Endothelial cell of umbilical vein (primary cell): ENCODE results near the gene EPC2. TPM values are rescaled to one million over a fixed set of nuclear protein-coding genes. Genes with fewer than 3 reads are reported as not detected.

ENCODE experiments used
- BruUV-seq: library from RNA; stranded (reverse); fragments of 400-500 nt; replicated peaks from 2 replicates; lab custom pipeline; 2021; lab: Mats Ljungman, UMichigan
- CTCF ChIA-PET: fragments of 300-600, 350-600 bp; sonication (Branson Sonifier 250); formaldehyde crosslinking; loops from one replicate; lab custom pipeline; 2021; ENCODE audit warnings: antibody characterized with exemption, inconsistent platforms; lab: Charles Lee
- POLR2A ChIA-PET: fragments of 300-600, 350-600 bp; sonication (Branson Sonifier 250); formaldehyde crosslinking; loops from one replicate; lab custom pipeline; 2021; ENCODE audit warnings: antibody characterized with exemption, inconsistent platforms; lab: Charles Lee
- DNase-seq: peaks from one replicate; pipeline ENCODE4 v3.0.0-alpha.2; 2011; ENCODE audit warnings: low read depth, low spot score
- FAIRE-seq: peaks from 2 replicates; lab custom pipeline; 2011; peaks lifted over from hg19 to GRCh38; lab: Jason Lieb, UNC
- H2AFZ ChIP-seq: 2 replicates; pipeline ENCODE4 v1.6.0; 2012; ENCODE audit warnings: low read depth, low read length, control low read depth, inconsistent platforms
- H3K27ac ChIP-seq: 2 replicates; pipeline ENCODE4 v1.5.1; 2011; ENCODE audit warnings: low read depth, mild to moderate bottlenecking, control low read depth, low read length, moderate library complexity; ENCODE audit not compliant: insufficient read depth
- H3K27me3 ChIP-seq, 2 experiments: 2 replicates each; pipeline versions ENCODE4 v1.6.0 to v1.6.1; 2011; ENCODE audit warnings: low read length in 2 of 2, mixed read lengths in 1 of 2; ENCODE audit not compliant: control insufficient read depth in 2 of 2, insufficient read depth in 2 of 2
- H3K36me3 ChIP-seq, 2 experiments: 2 replicates in 1 of 2; 3 replicates in 1 of 2; pipeline ENCODE4 v1.5.1; 2011; ENCODE audit warnings: low read length in 2 of 2, mild to moderate bottlenecking in 1 of 2, moderate library complexity in 1 of 2; ENCODE audit not compliant: control insufficient read depth in 2 of 2, insufficient read depth in 2 of 2; ENCODE audit errors: extremely low read depth in 1 of 2
- H3K4me1 ChIP-seq: 3 replicates; pipeline ENCODE4 v1.5.1; 2011; ENCODE audit warnings: mild to moderate bottlenecking, low read length; ENCODE audit not compliant: control insufficient read depth, insufficient read depth; ENCODE audit errors: extremely low read depth
- H3K4me2 ChIP-seq: 2 replicates; pipeline ENCODE4 v1.6.1; 2011; ENCODE audit warnings: low read length, control low read depth, mixed read lengths; ENCODE audit not compliant: insufficient read depth
- H3K4me3 ChIP-seq, 3 experiments: fragments of 200-600 bp in 1 of 3; sonication (generic), shearing (Covaris generic) in 1 of 3; replicated peaks in 1 of 3; 2 replicates each; pipeline ENCODE4 v1.5.1; 2011 to 2016; ENCODE audit warnings: control low read depth in 3 of 3, low read length in 3 of 3, mild to moderate bottlenecking in 2 of 3, inconsistent platforms in 1 of 3, low read depth in 1 of 3, moderate library complexity in 1 of 3; ENCODE audit not compliant: insufficient read depth in 1 of 3
- H3K79me2 ChIP-seq: 2 replicates; pipeline ENCODE4 v1.6.0; 2012; ENCODE audit warnings: low read length, inconsistent platforms; ENCODE audit not compliant: control insufficient read depth, insufficient read depth
- H3K9ac ChIP-seq: replicated peaks from 2 replicates; pipeline ENCODE3; 2011; ENCODE audit warnings: low read length, control low read depth; ENCODE audit not compliant: insufficient read depth; ENCODE audit errors: extremely low read depth
- H3K9me1 ChIP-seq: replicated peaks from 3 replicates; pipeline ENCODE4 v1.6.0; 2011; ENCODE audit warnings: mild to moderate bottlenecking, low read length; ENCODE audit not compliant: control insufficient read depth, insufficient read depth; ENCODE audit errors: extremely low read depth
- H3K9me3 ChIP-seq: replicated peaks from 2 replicates; pipeline ENCODE4 v1.5.1; 2012; ENCODE audit warnings: low read length, inconsistent platforms; ENCODE audit not compliant: control insufficient read depth, insufficient read depth
- H4K20me1 ChIP-seq: replicated peaks from 2 replicates; pipeline ENCODE3; 2011; ENCODE audit warnings: mild to moderate bottlenecking, low read length; ENCODE audit not compliant: control insufficient read depth, insufficient read depth; ENCODE audit errors: extremely low read depth
- CTCF ChIP-seq, 2 donors: IDR thresholded peaks; 1 replicate in 1 of 2; 2 replicates in 1 of 2; pipeline ENCODE4 v1.5.1; 2011; ENCODE audit warnings: low read length in 2 of 2, mild to moderate bottlenecking in 2 of 2, moderate library complexity in 2 of 2, control low read depth in 1 of 2, inconsistent platforms in 1 of 2, low read depth in 1 of 2; ENCODE audit not compliant: insufficient read depth in 1 of 2; ENCODE audit errors: extremely low read depth in 1 of 2
- EZH2 ChIP-seq: IDR thresholded peaks from 2 replicates; pipeline ENCODE4 v1.6.1; 2012; ENCODE audit warnings: borderline replicate concordance, low read depth, mild to moderate bottlenecking, moderate library complexity, low read length, inconsistent platforms; ENCODE audit not compliant: severe bottlenecking
- FOS ChIP-seq: IDR thresholded peaks from 2 replicates; pipeline ENCODE4 v1.6.1; 2011; ENCODE audit warnings: mild to moderate bottlenecking, low read length, moderate library complexity, borderline replicate concordance; ENCODE audit not compliant: insufficient read depth
- GATA2 ChIP-seq: IDR thresholded peaks from 2 replicates; pipeline ENCODE4 v1.7.0; 2011; ENCODE audit warnings: low read depth, mild to moderate bottlenecking, moderate library complexity, mixed read lengths, low read length; ENCODE audit not compliant: insufficient read length, insufficient read depth
- JUN ChIP-seq: IDR thresholded peaks from 2 replicates; pipeline ENCODE4 v1.6.1; 2011; ENCODE audit warnings: borderline replicate concordance, low read depth; ENCODE audit not compliant: insufficient read length, insufficient read depth
- MAX ChIP-seq: IDR thresholded peaks from 2 replicates; pipeline ENCODE4 v1.6.1; 2011; ENCODE audit not compliant: insufficient read depth, insufficient read length
- MYC ChIP-seq: IDR thresholded peaks from one replicate; pipeline ENCODE4 v1.6.1; 2011; ENCODE audit warnings: mild to moderate bottlenecking, low read depth, low read length
- POLR2A ChIP-seq: IDR thresholded peaks from 2 replicates; pipeline ENCODE4 v1.6.1; 2012; ENCODE audit warnings: low read depth, mild to moderate bottlenecking, control low read depth, low read length
- POLR2AphosphoS5 ChIP-seq: IDR thresholded peaks from 2 replicates; pipeline ENCODE4 v1.6.1; 2012; ENCODE audit warnings: low read depth, mild to moderate bottlenecking, control low read depth, low read length, moderate library complexity; ENCODE audit not compliant: insufficient read depth
- dilution Hi-C: fragments of 300-500 bp; cut with MboI; formaldehyde crosslinking; loops from one replicate; pipeline ENCODE4 v1.15.0; 2019; ENCODE audit warnings: low sequenced_read_pairs; ENCODE audit not compliant: extremely low pct_ligation_motif_present
- intact Hi-C: fragments of 100-400 bp; cut with micrococcal nuclease; formaldehyde crosslinking; loops from one replicate; pipeline ENCODE4 v1.10.0; 2022
- polyA plus RNA-seq, 4 experiments: library from polyadenylated mRNA; depleted of rRNA in 3 of 4; stranded (reverse) in 3 of 4; unstranded in 1 of 4; fragments of >200 nt; gene quantifications; 2 replicates each; pipeline versions ENCODE4 v1.2.1 to v1.2.3, GENCODE V29; 2011 to 2012; ENCODE audit warnings: missing spikeins in 1 of 4
- total RNA-seq: library from RNA; stranded (reverse); gene quantifications from 2 replicates; pipeline ENCODE4 v1.2.3, GENCODE V29; 2021

EPC2 gene
- total and polyA plus RNA-seq, 2 donors (not counting 3 experiments of a cell fraction or from before 2014, with no cell fraction given), result 15.1 to 25.2 TPM

- no peak overlapping the region for H3K4me3 ChIP-seq
- dilution Hi-C loops (no loop called here), intact Hi-C loops (no loop called here)
- TF ChIP-seq EZH2 (no peak), MAX (no peak), POLR2AphosphoS5 (no peak), POLR2A (no peak), JUN (no peak)
- no peaks in the 10 kb centered on the region for H3K9me1 ChIP-seq
- H2AFZ ChIP-seq, result no peak overlapping the region
- H3K9ac ChIP-seq, result no peak overlapping the region
- H4K20me1 ChIP-seq, result no peaks in the 10 kb centered on the region
- H3K9me3 ChIP-seq, result no peaks in the 10 kb centered on the region
- peaks cover 3% of the 10 kb centered on the region for H3K79me2 ChIP-seq
- FAIRE-seq (no peak), DNase-seq (no peak)
- no peak overlapping the region for H3K27ac ChIP-seq
- no peaks in the 10 kb centered on the region for H3K4me1 ChIP-seq
- H3K27me3 ChIP-seq, result no peaks in the 10 kb centered on the region
- ChIA-PET CTCF (no interaction called here), POLR2A (no interaction called here)
- no TSS peak for BruUV-seq
- H3K4me2 ChIP-seq, result no peak overlapping the region
- H3K36me3 ChIP-seq, result peaks cover 0 to 3% of the 10 kb centered on the region in 2 experiments
Measured at GRCh38 chr2:148764815-148765214, 120.3 kb downstream of the EPC2 start.

GRCh38 chr2:148770047-148770446 is 125.5 kb downstream of the EPC2 start:
- no peak overlapping the region for H3K4me2 ChIP-seq
- DNase-seq (no peak), FAIRE-seq (no peak)
- TF ChIP-seq JUN (no peak), MYC (no peak), FOS (no peak), GATA2 (no peak), CTCF (IDR thresholded peaks at IDR 0.05; ENCODE audit: extremely low read depth in 1 of 2, insufficient read depth in 1 of 2, low read depth in 1 of 2, low read length in 2 of 2) (no peak), MAX (no peak), EZH2 (no peak), POLR2AphosphoS5 (no peak), POLR2A (no peak)
- no peaks in the 10 kb centered on the region for H3K9me3 ChIP-seq
- H4K20me1 ChIP-seq, result no peaks in the 10 kb centered on the region
- H3K27me3 ChIP-seq, result no peaks in the 10 kb centered on the region
- dilution Hi-C loops (no loop called here), intact Hi-C loops (no loop called here)
- no peak overlapping the region for H2AFZ ChIP-seq
- H3K27ac ChIP-seq, result no peak overlapping the region
- no peaks in the 10 kb centered on the region for H3K79me2 ChIP-seq
- H3K4me3 ChIP-seq, result no peak overlapping the region
- ChIA-PET POLR2A (no interaction called here), CTCF (no interaction called here)
- no peaks in the 10 kb centered on the region for H3K4me1 ChIP-seq
- no peaks in the 10 kb centered on the region for H3K9me1 ChIP-seq
- no peak overlapping the region for H3K9ac ChIP-seq
- BruUV-seq, result no TSS peak
- peaks cover 5 to 6% of the 10 kb centered on the region in 2 experiments for H3K36me3 ChIP-seq
